Naive thymus-derived CD4-positive, alpha-beta T cell (primary cell): ENCODE results near the gene PCARE. TPM values are rescaled to one million over a fixed set of nuclear protein-coding genes. Genes with fewer than 3 reads are reported as not detected.

ENCODE experiments used
- ATAC-seq: fragments of 150-1000 bp; cut with Tn5 transposase; 2 replicates; pipeline ENCODE4 v1.10.0; 2021; ENCODE audit warnings: mild to moderate bottlenecking, moderate library complexity
- CTCF ChIA-PET: fragments of 350-600 bp; sonication (Branson Sonifier 250); formaldehyde crosslinking; loops from one replicate; lab custom pipeline; 2021; ENCODE audit warnings: antibody characterized with exemption; lab: Charles Lee
- POLR2A ChIA-PET: fragments of 350-600 bp; sonication (Branson Sonifier 250); formaldehyde crosslinking; loops from one replicate; lab custom pipeline; 2021; ENCODE audit warnings: antibody characterized with exemption, inconsistent platforms; lab: Charles Lee
- DNase-seq, 9 donors: peaks; one replicate each; pipeline versions ENCODE4 v3.0.0 to v3.0.0-alpha.2; 2020 to 2022; ENCODE audit warnings: mixed read lengths in 1 of 9
- H3K27ac ChIP-seq: one replicate; pipeline ENCODE4 v1.7.0; 2013; ENCODE audit warnings: mild to moderate bottlenecking, low read depth, low read length, moderate library complexity
- H3K27me3 ChIP-seq, 2 donors: one replicate each; pipeline ENCODE4 v1.7.0; 2013; ENCODE audit warnings: low read length in 2 of 2, mild to moderate bottlenecking in 2 of 2, moderate library complexity in 2 of 2; ENCODE audit not compliant: control insufficient read depth in 2 of 2, insufficient read depth in 2 of 2
- H3K36me3 ChIP-seq, 3 experiments: 1 replicate in 2 of 3; 2 replicates in 1 of 3; pipeline ENCODE4 v1.7.0; 2013; ENCODE audit warnings: low read length in 3 of 3, mild to moderate bottlenecking in 3 of 3, moderate library complexity in 1 of 3; ENCODE audit not compliant: insufficient read depth in 3 of 3, control insufficient read depth in 2 of 3
- H3K4me1 ChIP-seq, 2 donors: one replicate each; pipeline ENCODE4 v1.7.0; 2013; ENCODE audit warnings: low read length in 2 of 2, mild to moderate bottlenecking in 2 of 2, moderate library complexity in 1 of 2; ENCODE audit not compliant: control insufficient read depth in 2 of 2, insufficient read depth in 2 of 2
- H3K4me3 ChIP-seq: 2 replicates; pipeline ENCODE4 v1.7.0; 2013; ENCODE audit warnings: mild to moderate bottlenecking, low read length
- H3K9me3 ChIP-seq, 3 experiments: 1 replicate in 2 of 3; 2 replicates in 1 of 3; pipeline ENCODE4 v1.7.0; 2013; ENCODE audit warnings: low read length in 3 of 3; ENCODE audit not compliant: control insufficient read depth in 2 of 3
- H3K27ac Mint-ChIP-seq, 9 donors: one replicate each; pipeline ENCODE4 v1.8.0; 2020 to 2022; ENCODE audit warnings: mixed read lengths in 9 of 9, mild to moderate bottlenecking in 8 of 9, moderate library complexity in 5 of 9, inconsistent platforms in 2 of 9
- H3K27me3 Mint-ChIP-seq, 5 donors: one replicate each; pipeline ENCODE4 v1.8.0; 2021 to 2022; ENCODE audit warnings: mixed read lengths in 5 of 5, mild to moderate bottlenecking in 1 of 5
- H3K36me3 Mint-ChIP-seq, 5 donors: one replicate each; pipeline ENCODE4 v1.8.0; 2020 to 2022; ENCODE audit warnings: mixed read lengths in 5 of 5, mild to moderate bottlenecking in 3 of 5, inconsistent platforms in 1 of 5
- H3K4me1 Mint-ChIP-seq, 7 donors: one replicate each; pipeline ENCODE4 v1.8.0; 2020 to 2022; ENCODE audit warnings: mixed read lengths in 7 of 7, mild to moderate bottlenecking in 3 of 7, inconsistent platforms in 1 of 7
- H3K4me3 Mint-ChIP-seq, 10 donors: one replicate each; pipeline ENCODE4 v1.8.0; 2020 to 2022; ENCODE audit warnings: mild to moderate bottlenecking in 10 of 10, mixed read lengths in 10 of 10, moderate library complexity in 6 of 10, inconsistent platforms in 2 of 10
- H3K9me3 Mint-ChIP-seq, 11 donors: one replicate each; pipeline ENCODE4 v1.8.0; 2020 to 2022; ENCODE audit warnings: mixed read lengths in 11 of 11, mild to moderate bottlenecking in 4 of 11, inconsistent platforms in 1 of 11, moderate library complexity in 1 of 11
- intact Hi-C, 2 donors: fragments of 100-400 bp; cut with micrococcal nuclease; formaldehyde crosslinking; loops; one replicate each; pipeline ENCODE4 v1.15.1; 2023
- polyA plus RNA-seq, 2 donors: library from polyadenylated mRNA; unstranded; fragments of 300-500 nt; fragmentation: Illumina TruSeq; gene quantifications; one replicate each; pipeline ENCODE4 v1.2.3, GENCODE V29; 2021
- total RNA-seq, 6 experiments: library from RNA in 5 of 6; stranded (reverse) in 5 of 6; gene quantifications; 1 replicate in 5 of 6; 2 replicates in 1 of 6; pipeline ENCODE4 v1.2.3 and lab custom pipeline; 2021 to 2026

PCARE gene
- total and polyA plus RNA-seq, 7 experiments from 2014 or later, result not detected

- H3K4me1 ChIP-seq, result no peaks in the 10 kb centered on the region
- Mint-ChIP-seq H3K4me1 (peaks cover 0 to 5% (median 0%) of the 10 kb centered on the region in 7 donors), H3K9me3 (no peaks in the 10 kb centered on the region), H3K27me3 (no peaks in the 10 kb centered on the region), H3K36me3 (peaks cover 0 to 4% (median 0%) of the 10 kb centered on the region in 5 donors), H3K27ac (no peak overlapping the region), H3K4me3 (no peak overlapping the region)
- DNase-seq (no peak), ATAC-seq (no peak)
- CTCF ChIA-PET, result no interaction called here
- POLR2A ChIA-PET, result no interaction called here
- H3K36me3 ChIP-seq, result no peaks in the 10 kb centered on the region
- H3K27ac ChIP-seq, result no peak overlapping the region
- H3K27me3 ChIP-seq, result no peaks in the 10 kb centered on the region
- H3K9me3 ChIP-seq, result no peaks in the 10 kb centered on the region
- no peak overlapping the region for H3K4me3 ChIP-seq
- intact Hi-C loops, result no loop called here
These were observed 34.4 kb downstream of the PCARE start for GRCh38 chr2:29039718-29040480.

- Histone ChIP-seq H3K27ac (no peak overlapping the region), H3K4me1 (peaks cover 0 to 6% of the 10 kb centered on the region in 2 donors), H3K4me3 (no peak overlapping the region), H3K36me3 (no peaks in the 10 kb centered on the region), H3K27me3 (no peaks in the 10 kb centered on the region), H3K9me3 (no peaks in the 10 kb centered on the region)
- no peaks in the 10 kb centered on the region for H3K9me3 Mint-ChIP-seq
- H3K27me3 Mint-ChIP-seq, result no peaks in the 10 kb centered on the region
- intact Hi-C loops, result no loop called here
- DNase-seq (no peak), ATAC-seq (no peak)
- peaks cover 5 to 18% (median 7%) of the 10 kb centered on the region in 7 donors for H3K4me1 Mint-ChIP-seq
- peaks cover 0 to 4% (median 0%) of the 10 kb centered on the region in 5 donors for H3K36me3 Mint-ChIP-seq
- H3K27ac Mint-ChIP-seq, result peak overlapping the region in 1 of 9 donors; percentile 14
- POLR2A ChIA-PET, result interaction anchor here (0.5 to 1.7 kb wide), 2 partner anchors 18 to 20 kb away, joined by 3 to 6 read pairs; no protein-coding TSS in a partner anchor
- CTCF ChIA-PET, result no interaction called here
- H3K4me3 Mint-ChIP-seq, result no peak overlapping the region
These were observed 39.1 kb downstream of the PCARE start for GRCh38 chr2:29035016-29035745.

GRCh38 chr2:29033656-29034055 lies 40.7 kb downstream of the PCARE start:
- H3K4me3 ChIP-seq, result no peak overlapping the region
- Mint-ChIP-seq H3K27me3 (no peaks in the 10 kb centered on the region), H3K4me1 (peaks cover 5 to 18% (median 7%) of the 10 kb centered on the region in 7 donors), H3K27ac (no peak overlapping the region), H3K36me3 (peaks cover 0 to 4% (median 0%) of the 10 kb centered on the region in 5 donors), H3K9me3 (no peaks in the 10 kb centered on the region), H3K4me3 (no peak overlapping the region)
- no peaks in the 10 kb centered on the region for H3K9me3 ChIP-seq
- DNase-seq (no peak), ATAC-seq (no peak)
- H3K27ac ChIP-seq, result no peak overlapping the region
- H3K4me1 ChIP-seq, result peaks cover 0 to 6% of the 10 kb centered on the region in 2 donors
- CTCF ChIA-PET, result no interaction called here
- intact Hi-C loops, result no loop called here
- no peaks in the 10 kb centered on the region for H3K36me3 ChIP-seq
- POLR2A ChIA-PET, result no interaction called here
- H3K27me3 ChIP-seq, result no peaks in the 10 kb centered on the region

GRCh38 chr2:29033172-29033571 lies 41.2 kb downstream of the PCARE start:
- ChIA-PET CTCF (no interaction called here), POLR2A (no interaction called here)
- intact Hi-C loops, result no loop called here
- DNase-seq, result no peak
- Histone ChIP-seq H3K36me3 (no peaks in the 10 kb centered on the region), H3K9me3 (no peaks in the 10 kb centered on the region), H3K27ac (no peak overlapping the region), H3K4me3 (no peak overlapping the region), H3K27me3 (no peaks in the 10 kb centered on the region), H3K4me1 (peaks cover 0 to 6% of the 10 kb centered on the region in 2 donors)
- Mint-ChIP-seq H3K36me3 (peaks cover 0 to 4% (median 0%) of the 10 kb centered on the region in 5 donors), H3K27me3 (no peaks in the 10 kb centered on the region), H3K4me3 (no peak overlapping the region), H3K9me3 (no peaks in the 10 kb centered on the region), H3K27ac (no peak overlapping the region), H3K4me1 (peaks cover 5 to 18% (median 7%) of the 10 kb centered on the region in 7 donors)
- ATAC-seq, result no peak

GRCh38 chr2:29032189-29032588 lies 42.1 kb downstream of the PCARE start:
- no peak overlapping the region for H3K27ac Mint-ChIP-seq
- H3K4me3 Mint-ChIP-seq, result no peak overlapping the region
- H3K27me3 Mint-ChIP-seq, result no peaks in the 10 kb centered on the region
- H3K4me1 ChIP-seq, result peaks cover 0 to 6% of the 10 kb centered on the region in 2 donors
- ChIA-PET POLR2A (interaction anchor here (0.8 kb wide), 1 partner anchor 39 kb away, joined by 3 read pairs; no protein-coding TSS in a partner anchor), CTCF (no interaction called here)
- ATAC-seq, result no peak
- no peak overlapping the region for H3K27ac ChIP-seq
- H3K9me3 Mint-ChIP-seq, result no peaks in the 10 kb centered on the region
- peaks cover 0 to 4% (median 0%) of the 10 kb centered on the region in 5 donors for H3K36me3 Mint-ChIP-seq
- DNase-seq, result no peak
- H3K27me3 ChIP-seq, result no peaks in the 10 kb centered on the region
- no peaks in the 10 kb centered on the region for H3K36me3 ChIP-seq
- H3K4me1 Mint-ChIP-seq, result peaks cover 5 to 18% (median 7%) of the 10 kb centered on the region in 7 donors
- H3K9me3 ChIP-seq, result no peaks in the 10 kb centered on the region
- intact Hi-C loops, result no loop called here
- no peak overlapping the region for H3K4me3 ChIP-seq

GRCh38 chr2:29031046-29031445 lies 43.3 kb downstream of the PCARE start:
- H3K36me3 Mint-ChIP-seq, result no peaks in the 10 kb centered on the region
- H3K4me1 Mint-ChIP-seq, result peaks cover 5 to 18% (median 7%) of the 10 kb centered on the region in 7 donors
- Histone ChIP-seq H3K9me3 (no peaks in the 10 kb centered on the region), H3K36me3 (no peaks in the 10 kb centered on the region), H3K4me1 (peaks cover 0 to 6% of the 10 kb centered on the region in 2 donors), H3K27me3 (no peaks in the 10 kb centered on the region), H3K4me3 (no peak overlapping the region), H3K27ac (no peak overlapping the region)
- H3K9me3 Mint-ChIP-seq, result no peaks in the 10 kb centered on the region
- DNase-seq, result no peak
- ChIA-PET POLR2A (no interaction called here), CTCF (no interaction called here)
- H3K4me3 Mint-ChIP-seq, result no peak overlapping the region
- peak overlapping the region in 1 of 9 donors; percentile 27 for H3K27ac Mint-ChIP-seq
- ATAC-seq, result no peak
- H3K27me3 Mint-ChIP-seq, result no peaks in the 10 kb centered on the region
- intact Hi-C loops, result no loop called here
